HEK293 (cell line): ENCODE data around the gene CNDP2.

Experiments used
- CTCF ChIP-seq: fragments of 450-650 bp; formaldehyde crosslinking; IDR thresholded peaks from 2 replicates; pipeline ENCODE4 v1.5.1; 2016; ENCODE audit warnings: missing biosample characterization, missing genetic modification characterization
- KLF10 ChIP-seq: fragments of 450-650 bp; IDR thresholded peaks from 2 replicates; pipeline ENCODE4 v1.5.1; 2018; ENCODE audit warnings: missing biosample characterization, mild to moderate bottlenecking, missing genetic modification characterization
- TCF7L2 ChIP-seq: IDR thresholded peaks from 2 replicates; pipeline ENCODE4 v1.6.1; 2011; ENCODE audit warnings: low read depth, mild to moderate bottlenecking, inconsistent platforms, low read length, moderate library complexity, borderline replicate concordance
- YY1 ChIP-seq: fragments of 450-650 bp; formaldehyde crosslinking; IDR thresholded peaks from 2 replicates; pipeline ENCODE4 v1.5.1; 2018; ENCODE audit warnings: missing biosample characterization, missing genetic modification characterization
- ZEB2 ChIP-seq: fragments of 450-650 bp; formaldehyde crosslinking; IDR thresholded peaks from 2 replicates; pipeline ENCODE4 v1.5.1; 2016; ENCODE audit warnings: missing biosample characterization, missing genetic modification characterization
- ZNF48 ChIP-seq: fragments of 450-650 bp; formaldehyde crosslinking; IDR thresholded peaks from 2 replicates; pipeline ENCODE4 v1.5.1; 2016; ENCODE audit warnings: missing biosample characterization, missing genetic modification characterization
- ZNF623 ChIP-seq: fragments of 450-650 bp; formaldehyde crosslinking; IDR thresholded peaks from 2 replicates; pipeline ENCODE4 v1.5.1; 2016; ENCODE audit warnings: missing biosample characterization, missing genetic modification characterization
- ZNF660 ChIP-seq: fragments of 450-650 bp; IDR thresholded peaks from 2 replicates; pipeline ENCODE4 v1.5.1; 2018; ENCODE audit warnings: missing biosample characterization, mild to moderate bottlenecking, missing genetic modification characterization
- TF ChIP-seq, protein P1 (sequence below): fragments of 450-650 bp; formaldehyde crosslinking; IDR thresholded peaks from 2 replicates; pipeline ENCODE4 v1.5.1; 2016; ENCODE audit warnings: missing biosample characterization, missing genetic modification characterization
- TF ChIP-seq, protein P2 (sequence below): fragments of 450-650 bp; formaldehyde crosslinking; IDR thresholded peaks from 2 replicates; pipeline ENCODE4 v1.5.1; 2016; ENCODE audit warnings: missing biosample characterization, missing genetic modification characterization, low read depth

DNA sequence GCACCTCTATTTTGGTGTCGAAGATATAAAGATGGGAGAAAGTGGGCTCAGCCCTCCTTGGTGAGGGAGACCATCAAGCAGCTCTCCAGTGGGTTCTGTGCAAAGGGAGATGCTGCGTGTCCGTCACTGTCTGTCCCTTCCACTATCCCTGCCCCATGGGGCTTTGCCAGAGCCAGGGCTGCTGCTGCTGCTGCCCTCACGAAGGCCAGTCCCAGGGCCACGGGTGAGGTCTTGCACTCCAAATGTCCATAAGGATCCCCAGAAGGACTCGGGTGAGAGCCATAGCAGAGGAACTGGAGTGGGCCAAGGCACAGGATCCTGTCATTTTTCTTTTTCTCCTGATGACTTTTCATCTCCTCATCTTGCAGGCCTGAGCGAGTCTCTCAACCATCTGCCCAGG is 35.3 kb upstream of the CNDP2 start:
- no peak for TF ChIP-seq TCF7L2
- TF ChIP-seq ZNF48 (tag by site-specific recombination): no peak
- TF ChIP-seq ZNF623: no peak
- TF ChIP-seq, protein P1, sequence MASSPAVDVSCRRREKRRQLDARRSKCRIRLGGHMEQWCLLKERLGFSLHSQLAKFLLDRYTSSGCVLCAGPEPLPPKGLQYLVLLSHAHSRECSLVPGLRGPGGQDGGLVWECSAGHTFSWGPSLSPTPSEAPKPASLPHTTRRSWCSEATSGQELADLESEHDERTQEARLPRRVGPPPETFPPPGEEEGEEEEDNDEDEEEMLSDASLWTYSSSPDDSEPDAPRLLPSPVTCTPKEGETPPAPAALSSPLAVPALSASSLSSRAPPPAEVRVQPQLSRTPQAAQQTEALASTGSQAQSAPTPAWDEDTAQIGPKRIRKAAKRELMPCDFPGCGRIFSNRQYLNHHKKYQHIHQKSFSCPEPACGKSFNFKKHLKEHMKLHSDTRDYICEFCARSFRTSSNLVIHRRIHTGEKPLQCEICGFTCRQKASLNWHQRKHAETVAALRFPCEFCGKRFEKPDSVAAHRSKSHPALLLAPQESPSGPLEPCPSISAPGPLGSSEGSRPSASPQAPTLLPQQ: no peak
- no peak for TF ChIP-seq CTCF (tag by site-specific recombination)
- no peak for TF ChIP-seq KLF10 (tag by site-specific recombination)
- TF ChIP-seq ZEB2 (tag by site-specific recombination): no peak
- TF ChIP-seq, protein P2, sequence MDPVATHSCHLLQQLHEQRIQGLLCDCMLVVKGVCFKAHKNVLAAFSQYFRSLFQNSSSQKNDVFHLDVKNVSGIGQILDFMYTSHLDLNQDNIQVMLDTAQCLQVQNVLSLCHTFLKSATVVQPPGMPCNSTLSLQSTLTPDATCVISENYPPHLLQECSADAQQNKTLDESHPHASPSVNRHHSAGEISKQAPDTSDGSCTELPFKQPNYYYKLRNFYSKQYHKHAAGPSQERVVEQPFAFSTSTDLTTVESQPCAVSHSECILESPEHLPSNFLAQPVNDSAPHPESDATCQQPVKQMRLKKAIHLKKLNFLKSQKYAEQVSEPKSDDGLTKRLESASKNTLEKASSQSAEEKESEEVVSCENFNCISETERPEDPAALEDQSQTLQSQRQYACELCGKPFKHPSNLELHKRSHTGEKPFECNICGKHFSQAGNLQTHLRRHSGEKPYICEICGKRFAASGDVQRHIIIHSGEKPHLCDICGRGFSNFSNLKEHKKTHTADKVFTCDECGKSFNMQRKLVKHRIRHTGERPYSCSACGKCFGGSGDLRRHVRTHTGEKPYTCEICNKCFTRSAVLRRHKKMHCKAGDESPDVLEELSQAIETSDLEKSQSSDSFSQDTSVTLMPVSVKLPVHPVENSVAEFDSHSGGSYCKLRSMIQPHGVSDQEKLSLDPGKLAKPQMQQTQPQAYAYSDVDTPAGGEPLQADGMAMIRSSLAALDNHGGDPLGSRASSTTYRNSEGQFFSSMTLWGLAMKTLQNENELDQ (tag by site-specific recombination): no peak
- no peak for TF ChIP-seq ZNF660 (tag by site-specific recombination)
- no peak for TF ChIP-seq YY1 (tag by site-specific recombination)
